BJ (cell line): ENCODE measurements around the gene SNAPC2. TPM values are rescaled to one million over a fixed set of nuclear protein-coding genes. Genes with fewer than 3 reads are reported as not detected.
"Not testable (repeated sequence)": the region's sequence is repeated elsewhere in the genome, so short reads cannot be mapped to it uniquely, and the experiment has no call there.

ENCODE experiments used
- CTCF ChIA-PET: fragments of 350-600 bp; formaldehyde crosslinking; extraction: SDS; loops from one replicate; lab custom pipeline; 2021; ENCODE audit warnings: antibody characterized with exemption, inconsistent platforms; lab: Yijun Ruan, JAX
- POLR2A ChIA-PET: fragments of 300-600 bp; sonication (Branson Sonifier 250); formaldehyde crosslinking; extraction: SDS; loops from one replicate; lab custom pipeline; 2021; ENCODE audit warnings: antibody characterized with exemption; lab: Charles Lee
- DNase-seq: peaks from one replicate; pipeline ENCODE4 v3.0.0-alpha.2; 2011; ENCODE audit warnings: low read depth
- H3K27me3 ChIP-seq: 2 replicates; pipeline ENCODE4 v1.6.0; 2011; ENCODE audit warnings: low read length; ENCODE audit not compliant: control insufficient read depth, insufficient read depth
- H3K36me3 ChIP-seq: 2 replicates; pipeline ENCODE4 v1.5.1; 2011; ENCODE audit warnings: low read length; ENCODE audit not compliant: control insufficient read depth, insufficient read depth
- H3K4me3 ChIP-seq: 2 replicates; pipeline ENCODE4 v1.5.1; 2011; ENCODE audit warnings: low read depth, mild to moderate bottlenecking, control low read depth, low read length
- polyA plus RNA-seq: library from polyadenylated mRNA; depleted of rRNA; stranded (reverse); fragments of >200 nt; gene quantifications from 2 replicates; pipeline ENCODE4 v1.2.3, GENCODE V29; 2011
- TF ChIP-seq, protein P1 (sequence below): IDR thresholded peaks from 2 replicates; pipeline ENCODE4 v1.5.1; 2011; ENCODE audit warnings: low read depth, mild to moderate bottlenecking, control low read depth, inconsistent platforms, low read length, moderate library complexity; ENCODE audit not compliant: insufficient read depth

Gene SNAPC2
- polyA plus RNA-seq, 1 experiment: 28.2 TPM

DNA sequence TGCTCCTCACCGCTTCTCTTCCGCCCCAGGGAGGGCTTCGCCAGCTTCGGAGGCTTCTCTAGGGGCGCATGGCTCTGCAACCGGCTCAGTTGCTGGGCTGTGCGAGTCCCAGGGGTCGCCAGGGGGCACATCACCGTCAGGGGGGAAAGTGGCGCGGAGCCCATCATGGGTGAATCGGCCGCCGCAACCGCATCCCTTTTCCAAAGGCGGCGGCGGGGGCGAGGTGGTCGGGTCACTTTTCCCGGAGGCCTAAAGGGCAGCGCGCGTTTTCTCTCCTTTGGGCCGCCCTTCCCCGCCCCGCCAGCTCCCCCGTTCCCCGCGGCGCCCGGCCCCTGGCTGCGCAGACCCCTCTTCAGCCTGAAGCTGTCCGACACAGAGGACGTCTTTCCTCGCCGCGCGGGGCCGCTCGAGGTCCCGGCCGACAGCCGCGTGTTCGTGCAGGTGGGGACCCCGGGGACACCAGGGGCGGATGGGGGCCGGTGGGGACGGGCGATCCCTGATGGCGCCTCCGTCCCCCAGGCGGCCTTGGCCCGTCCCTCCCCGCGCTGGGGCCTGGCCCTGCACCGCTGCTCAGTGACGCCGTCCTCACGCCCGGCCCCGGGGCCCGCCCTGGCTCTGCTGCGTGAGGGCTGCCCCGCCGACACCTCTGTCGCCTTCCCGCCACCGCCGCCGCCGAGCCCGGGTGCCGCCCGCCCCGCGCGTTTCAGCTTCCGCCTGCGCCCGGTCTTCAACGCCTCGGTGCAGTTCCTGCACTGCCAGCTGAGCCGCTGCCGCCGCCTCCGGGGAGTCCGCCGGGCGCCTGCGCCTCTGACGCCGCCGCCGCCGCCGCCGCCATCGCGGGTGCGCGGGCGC is 3.8 kb upstream of the SNAPC2 start:
- TF ChIP-seq, protein P1, sequence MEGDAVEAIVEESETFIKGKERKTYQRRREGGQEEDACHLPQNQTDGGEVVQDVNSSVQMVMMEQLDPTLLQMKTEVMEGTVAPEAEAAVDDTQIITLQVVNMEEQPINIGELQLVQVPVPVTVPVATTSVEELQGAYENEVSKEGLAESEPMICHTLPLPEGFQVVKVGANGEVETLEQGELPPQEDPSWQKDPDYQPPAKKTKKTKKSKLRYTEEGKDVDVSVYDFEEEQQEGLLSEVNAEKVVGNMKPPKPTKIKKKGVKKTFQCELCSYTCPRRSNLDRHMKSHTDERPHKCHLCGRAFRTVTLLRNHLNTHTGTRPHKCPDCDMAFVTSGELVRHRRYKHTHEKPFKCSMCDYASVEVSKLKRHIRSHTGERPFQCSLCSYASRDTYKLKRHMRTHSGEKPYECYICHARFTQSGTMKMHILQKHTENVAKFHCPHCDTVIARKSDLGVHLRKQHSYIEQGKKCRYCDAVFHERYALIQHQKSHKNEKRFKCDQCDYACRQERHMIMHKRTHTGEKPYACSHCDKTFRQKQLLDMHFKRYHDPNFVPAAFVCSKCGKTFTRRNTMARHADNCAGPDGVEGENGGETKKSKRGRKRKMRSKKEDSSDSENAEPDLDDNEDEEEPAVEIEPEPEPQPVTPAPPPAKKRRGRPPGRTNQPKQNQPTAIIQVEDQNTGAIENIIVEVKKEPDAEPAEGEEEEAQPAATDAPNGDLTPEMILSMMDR: no peak
- no peak for DNase-seq
- Histone ChIP-seq H3K4me3 (peak overlapping the region; percentile 49), H3K27me3 (no peaks in the 10 kb centered on the region), H3K36me3 (peaks cover 6% of the 10 kb centered on the region)
- ChIA-PET POLR2A (no interaction called here), CTCF (interaction anchor here (0.5 to 1.4 kb wide), 6 partner anchors 8 to 64 kb away, joined by 3 to 6 read pairs (median 3); partner anchors contain the start of gene MAP2K7)

DNA sequence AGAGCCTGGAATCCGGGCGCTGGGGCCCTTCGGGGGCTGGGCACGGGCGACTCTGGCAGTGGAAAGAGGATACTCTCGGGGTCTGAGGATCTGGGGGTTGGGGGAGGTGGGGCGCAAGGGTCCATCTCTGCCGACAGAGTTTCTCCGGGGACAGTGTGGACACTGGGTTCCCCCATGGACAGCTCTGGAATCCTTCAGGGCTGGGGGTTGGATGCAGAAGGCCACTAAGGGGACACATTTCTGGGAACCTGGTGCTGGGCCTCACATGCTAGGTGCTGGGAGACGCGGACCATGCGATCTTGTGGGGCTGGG is 3.2 kb upstream of the SNAPC2 start:
- ChIA-PET POLR2A (no interaction called here), CTCF (interaction anchor here (0.8 to 1.4 kb wide), 4 partner anchors 9 to 332 kb away, joined by 3 read pairs; no protein-coding TSS in a partner anchor)
- TF ChIP-seq, protein P1: no peak
- Histone ChIP-seq H3K4me3 (peak overlapping the region; percentile 49), H3K27me3 (no peaks in the 10 kb centered on the region), H3K36me3 (peaks cover 6% of the 10 kb centered on the region)
- no peak for DNase-seq

DNA sequence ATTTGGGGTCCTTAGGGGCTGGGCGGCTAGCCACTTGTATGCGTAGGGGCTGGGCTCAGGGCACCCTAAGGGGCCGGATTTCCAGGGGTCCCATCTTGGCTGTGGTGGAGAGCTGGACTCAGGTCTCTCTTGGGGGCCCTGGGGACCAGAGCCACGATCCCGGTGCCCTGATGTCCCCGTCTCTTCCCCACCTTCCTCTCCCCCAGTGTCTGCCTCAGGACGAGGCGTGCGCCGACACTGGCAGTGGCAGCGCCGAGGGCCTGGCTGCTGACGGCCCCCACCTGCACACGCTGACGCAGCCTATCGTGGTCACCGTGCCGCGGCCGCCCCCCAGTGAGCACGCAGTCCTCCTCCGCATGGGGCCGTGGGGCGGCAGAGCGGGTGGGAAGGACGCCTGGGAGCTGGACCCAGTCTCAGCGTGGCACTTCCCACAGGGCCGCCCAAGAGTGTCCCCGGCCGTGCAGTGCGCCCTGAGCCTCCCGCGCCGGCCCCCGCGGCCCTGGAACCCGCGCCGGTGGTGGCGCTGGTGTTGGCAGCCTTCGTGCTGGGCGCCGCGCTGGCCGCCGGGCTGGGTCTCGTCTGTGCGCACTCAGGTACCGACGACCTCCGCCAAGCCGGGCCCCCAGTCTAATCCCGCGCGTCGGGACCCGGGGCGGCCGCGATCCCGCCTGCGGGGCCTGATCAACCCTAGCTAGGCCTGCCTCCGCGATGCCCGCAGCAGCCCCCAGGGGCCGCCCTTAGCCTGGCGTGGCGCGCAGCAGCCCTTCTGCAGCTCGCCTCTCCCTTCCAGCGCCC is 2.7 kb upstream of the SNAPC2 start:
- Histone ChIP-seq H3K36me3 (peaks cover 7% of the 10 kb centered on the region), H3K27me3 (no peaks in the 10 kb centered on the region), H3K4me3 (peak overlapping the region; percentile 49)
- no peak for DNase-seq
- ChIA-PET CTCF (interaction anchor here (0.8 to 7.1 kb wide), 14 partner anchors 8 to 346 kb away, joined by 3 to 29 read pairs (median 4); partner anchors contain the start of genes CTXN1 and TIMM44), POLR2A (no interaction called here)
- TF ChIP-seq, protein P1: peak; percentile 62

DNA sequence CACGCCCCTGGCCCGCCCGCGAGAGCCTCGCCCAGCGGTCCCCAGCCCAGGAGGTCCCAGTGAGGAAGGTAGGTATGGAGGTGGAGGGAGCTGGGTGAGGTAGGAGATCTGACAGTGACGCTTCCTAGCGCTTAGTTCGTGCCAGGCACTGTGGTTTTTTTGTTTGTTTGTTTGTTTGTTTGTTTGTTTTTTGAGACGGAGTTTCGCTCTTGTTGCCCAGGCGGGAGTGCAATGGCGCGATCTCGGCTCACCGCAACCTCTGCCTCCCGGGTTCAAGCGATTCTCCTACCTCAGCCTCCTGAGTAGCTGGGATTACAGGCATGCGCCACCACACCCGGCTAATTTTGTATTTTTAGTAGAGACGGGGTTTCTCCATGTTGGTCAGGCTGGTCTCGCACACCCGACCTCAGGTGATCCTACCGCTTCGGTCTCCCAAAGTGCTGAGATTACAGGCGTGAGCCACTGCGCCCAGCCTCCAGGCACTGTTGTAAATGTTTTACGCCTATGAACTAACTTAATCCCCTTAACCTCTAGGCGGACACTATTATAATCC is 2.0 kb upstream of the SNAPC2 start:
- POLR2A ChIA-PET: not testable (repeated sequence)
- CTCF ChIA-PET: interaction anchor here (0.8 to 7.1 kb wide), 11 partner anchors 8 to 346 kb away, joined by 3 to 29 read pairs (median 5); partner anchors contain the start of genes CTXN1 and TIMM44
- peak overlapping the region; percentile 49 for H3K4me3 ChIP-seq

DNA sequence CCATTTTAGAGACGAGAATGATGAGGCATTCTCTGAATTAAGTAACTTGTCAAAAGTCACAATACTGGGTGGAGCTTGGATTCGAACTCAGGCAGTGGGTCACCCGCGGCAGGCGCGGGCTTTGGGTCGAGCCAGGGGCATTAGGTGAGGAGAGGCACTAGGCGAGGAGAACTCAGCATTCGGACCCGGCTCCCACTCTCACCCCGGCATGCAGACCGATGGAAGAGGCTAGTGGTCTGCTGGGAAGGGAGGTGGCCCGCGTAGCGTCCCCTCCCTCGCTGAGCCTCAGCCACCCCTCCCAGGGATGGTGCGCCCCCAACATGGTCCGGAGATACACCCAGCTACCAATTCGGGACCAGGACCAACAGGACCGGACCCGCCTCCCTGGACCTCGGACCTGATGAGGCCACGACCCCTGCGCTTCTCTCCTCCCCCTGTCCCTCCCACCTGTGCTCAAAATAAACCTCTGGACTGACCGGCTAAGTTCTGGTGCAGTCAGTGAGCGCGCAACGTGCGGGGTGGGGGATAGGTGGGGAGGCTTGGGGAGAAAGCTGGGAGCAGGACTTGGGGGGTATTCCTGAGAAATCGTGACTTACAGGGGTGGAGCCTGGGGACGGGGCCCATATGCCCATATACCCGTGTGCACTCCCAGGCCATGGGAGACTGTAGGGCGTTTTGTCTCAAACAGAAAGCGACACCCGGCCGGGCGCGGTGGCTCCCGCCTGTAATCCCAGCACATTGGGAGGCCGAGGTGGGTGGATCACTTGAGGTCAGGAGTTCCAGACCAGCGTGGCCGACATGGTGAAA is 1.3 kb upstream of the SNAPC2 start:
- Histone ChIP-seq H3K4me3 (no peak overlapping the region), H3K36me3 (peaks cover 9% of the 10 kb centered on the region), H3K27me3 (no peaks in the 10 kb centered on the region)
- ChIA-PET POLR2A (interaction anchor here (1.1 kb wide), 1 partner anchor 15 kb away, joined by 3 read pairs; the partner anchor contains the start of gene MAP2K7), CTCF (interaction anchor here (1.1 to 7.1 kb wide), 9 partner anchors 8 to 65 kb away, joined by 3 to 29 read pairs (median 10); partner anchors contain the start of genes CTXN1 and TIMM44)
- DNase-seq: no peak
- TF ChIP-seq, protein P1: no peak

More for the DNA sequence above, 2.0 kb upstream of the SNAPC2 start:
- not testable (repeated sequence) for DNase-seq, H3K36me3 ChIP-seq, H3K27me3 ChIP-seq
